GM12892 (cell line): Measurements from ENCODE around the gene SRCIN1.

ENCODE experiments used
- POLR2A ChIP-seq: IDR thresholded peaks from 2 replicates; pipeline ENCODE4 v1.6.1; 2011; ENCODE audit warnings: low read depth, low read length, control low read depth
- POLR2AphosphoS5 ChIP-seq: IDR thresholded peaks from 2 replicates; pipeline ENCODE4 v1.6.1; 2011; ENCODE audit warnings: low read depth, low read length, control low read depth

DNA sequence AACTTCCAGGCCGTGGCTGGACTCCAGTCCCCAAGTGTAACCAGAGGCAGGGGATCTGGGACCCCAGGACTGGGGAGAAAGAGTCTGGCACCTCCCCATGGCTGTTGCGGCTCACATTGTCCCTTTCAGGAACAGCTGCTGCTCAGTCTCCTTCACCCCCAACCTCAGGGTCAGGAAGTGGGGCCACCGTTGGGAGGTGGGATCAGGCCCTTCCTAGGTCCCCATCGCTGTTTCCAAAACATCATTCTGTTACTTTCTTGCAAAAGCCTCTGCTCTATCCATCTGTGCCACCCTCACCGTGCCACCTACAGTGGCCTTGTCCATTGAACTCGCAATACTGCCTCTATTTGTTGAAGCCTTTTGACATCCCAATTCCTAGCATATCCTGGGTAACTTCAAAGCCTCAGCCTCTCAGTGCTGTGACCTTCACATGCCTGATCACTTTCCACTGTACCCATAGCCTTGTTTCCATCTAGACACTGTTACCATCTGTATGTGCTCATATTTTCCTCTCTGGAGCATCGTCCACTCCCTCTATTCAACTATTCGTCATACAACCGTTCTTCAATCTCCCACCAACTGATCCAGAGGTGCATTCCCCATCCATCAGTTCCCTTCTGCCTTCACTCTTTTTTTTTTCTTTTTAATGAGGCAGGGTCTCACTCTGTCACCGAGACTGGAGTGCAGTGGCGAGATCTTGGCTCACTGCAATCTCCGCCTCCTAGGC is 15.0 kb upstream of the SRCIN1 start:
- no peak for TF ChIP-seq POLR2A
- no peak for TF ChIP-seq POLR2AphosphoS5
